GM23338 (cell line): ENCODE data around the gene PFKP. TPM values are rescaled to one million over a fixed set of nuclear protein-coding genes. Genes with fewer than 3 reads are reported as not detected.

Experiments used
- ATAC-seq: fragments of 200-7000 bp; cut with Tn5 transposase; 3 replicates; pipeline ENCODE4 v1.9.1; 2020
- DNase-seq: peaks from one replicate; pipeline ENCODE4 v3.0.0-alpha.2; 2015; ENCODE audit warnings: low spot score
- H2AFZ ChIP-seq: fragments of 200-600 bp; sonication (generic); 2 replicates; pipeline ENCODE4 v1.8.0; 2016; ENCODE audit warnings: antibody characterized with exemption, mild to moderate bottlenecking, moderate library complexity
- H3F3A ChIP-seq: fragments of 200-600 bp; sonication (generic); replicated peaks from 2 replicates; pipeline ENCODE4 v1.8.0; 2017; ENCODE audit warnings: antibody characterized with exemption, mixed run types, low read depth
- H3K27ac ChIP-seq: fragments of 200-600 bp; sonication (generic); 2 replicates; pipeline ENCODE4 v1.6.1; 2016; ENCODE audit warnings: low read depth
- H3K27me3 ChIP-seq: fragments of 200-600 bp; sonication (generic); 2 replicates; pipeline ENCODE4 v1.8.0; 2016; ENCODE audit warnings: mild to moderate bottlenecking, mixed run types, moderate library complexity; ENCODE audit not compliant: insufficient read depth
- H3K36me3 ChIP-seq: fragments of 200-600 bp; sonication (generic); 2 replicates; pipeline ENCODE4 v1.8.0; 2016; ENCODE audit warnings: mild to moderate bottlenecking; ENCODE audit not compliant: insufficient read depth
- H3K4me1 ChIP-seq: fragments of 200-600 bp; sonication (generic); 2 replicates; pipeline ENCODE4 v1.8.0; 2016; ENCODE audit warnings: mild to moderate bottlenecking, moderate library complexity; ENCODE audit not compliant: insufficient read depth
- H3K4me2 ChIP-seq: fragments of 200-600 bp; sonication (generic); 2 replicates; pipeline ENCODE4 v1.7.1; 2017; ENCODE audit warnings: mixed run types
- H3K4me3 ChIP-seq: fragments of 200-600 bp; sonication (generic); 2 replicates; pipeline ENCODE4 v1.6.1; 2016; ENCODE audit warnings: mixed run types
- H3K79me2 ChIP-seq: fragments of 200-600 bp; sonication (generic); replicated peaks from 2 replicates; pipeline ENCODE4 v1.8.0; 2017; ENCODE audit warnings: mild to moderate bottlenecking; ENCODE audit not compliant: insufficient read depth
- H3K9me2 ChIP-seq: fragments of 200-600 bp; sonication (generic); 2 replicates; pipeline ENCODE4 v1.8.0; 2017; ENCODE audit not compliant: insufficient read depth
- H4K20me1 ChIP-seq: fragments of 200-600 bp; sonication (generic); replicated peaks from 2 replicates; pipeline ENCODE4 v1.8.0; 2017; ENCODE audit warnings: mild to moderate bottlenecking; ENCODE audit not compliant: insufficient read depth
- H3K27ac Mint-ChIP-seq: 2 replicates; pipeline ENCODE4 v1.8.0; 2020; ENCODE audit warnings: inconsistent platforms, mild to moderate bottlenecking, moderate library complexity, mixed read lengths
- H3K27me3 Mint-ChIP-seq: 3 replicates; pipeline ENCODE4 v1.8.0; 2022; ENCODE audit warnings: low read depth, mild to moderate bottlenecking, moderate library complexity, mixed read lengths, inconsistent platforms; ENCODE audit not compliant: insufficient read depth, poor library complexity
- H3K36me3 Mint-ChIP-seq: 3 replicates; pipeline ENCODE4 v1.8.0; 2021; ENCODE audit warnings: low read depth, mild to moderate bottlenecking, inconsistent platforms, moderate library complexity, mixed read lengths
- H3K4me1 Mint-ChIP-seq: 3 replicates; pipeline ENCODE4 v1.8.0; 2020; ENCODE audit warnings: mild to moderate bottlenecking, inconsistent platforms, mixed read lengths
- H3K4me3 Mint-ChIP-seq: 3 replicates; pipeline ENCODE4 v1.8.0; 2021; ENCODE audit warnings: moderate library complexity, mild to moderate bottlenecking, inconsistent platforms, mixed read lengths
- H3K9me3 Mint-ChIP-seq: 3 replicates; pipeline ENCODE4 v1.8.0; 2020; ENCODE audit warnings: moderate library complexity, mild to moderate bottlenecking, inconsistent platforms, mixed read lengths
- CREB1 ChIP-seq: fragments of 250-450 bp; sonication (Bioruptor Pico); IDR thresholded peaks from 2 replicates; pipeline ENCODE4 v1.5.0; 2020; ENCODE audit warnings: low read depth, mild to moderate bottlenecking, moderate library complexity
- CTCF ChIP-seq, 2 experiments: fragments of 200-600 bp in 1 of 2; sonication (generic) in 1 of 2; conservative IDR thresholded peaks; 2 replicates each; pipeline versions ENCODE4 v1.5.1 to v1.6.1; 2016 to 2017; ENCODE audit warnings: antibody characterized with exemption in 2 of 2, low read depth in 2 of 2, mild to moderate bottlenecking in 2 of 2, moderate library complexity in 1 of 2
- EZH2 ChIP-seq: fragments of 200-600 bp; sonication (generic); IDR thresholded peaks from one replicate; pipeline ENCODE4 v1.8.0; 2017; ENCODE audit warnings: antibody characterized with exemption, mild to moderate bottlenecking, low read depth; ENCODE audit not compliant: unreplicated experiment
- EZH2phosphoT487 ChIP-seq: fragments of 200-600 bp; sonication (generic); IDR thresholded peaks from one replicate; pipeline ENCODE4 v1.8.1; 2018; ENCODE audit warnings: antibody characterized with exemption; ENCODE audit not compliant: unreplicated experiment
- NANOG ChIP-seq: IDR thresholded peaks from 2 replicates; pipeline ENCODE4 v1.6.1; 2016; ENCODE audit warnings: antibody characterized with exemption, borderline replicate concordance
- POLR2AphosphoS5 ChIP-seq: IDR thresholded peaks from 2 replicates; pipeline ENCODE4 v1.6.1; 2016; ENCODE audit warnings: antibody characterized with exemption, low read depth
- REST ChIP-seq: IDR thresholded peaks from one replicate; pipeline ENCODE4 v1.6.1; 2018; ENCODE audit warnings: antibody characterized with exemption; ENCODE audit not compliant: unreplicated experiment
- STAT1 ChIP-seq: IDR thresholded peaks from one replicate; pipeline ENCODE4 v1.6.1; 2016; ENCODE audit warnings: antibody characterized with exemption; ENCODE audit not compliant: unreplicated experiment
- ZNF114 ChIP-seq: fragments of 250-450 bp; sonication (Bioruptor Pico); IDR thresholded peaks from 2 replicates; pipeline ENCODE4 v1.5.0; 2020; ENCODE audit warnings: mild to moderate bottlenecking, moderate library complexity
- ZNF462 ChIP-seq: fragments of 250-450 bp; sonication (Bioruptor Pico); IDR thresholded peaks from 2 replicates; pipeline ENCODE4 v1.5.0; 2020; ENCODE audit warnings: mild to moderate bottlenecking, moderate library complexity
- polyA plus RNA-seq: library from polyadenylated mRNA; unstranded; fragments of >200 nt; fragmentation: Nextera tagmentation; extraction: Ambion mirVana; gene quantifications from 2 replicates; pipeline ENCODE4 v1.2.1, GENCODE V29; 2016
- total RNA-seq: library from RNA; depleted of rRNA; stranded (reverse); fragments of >200 nt; shearing (Covaris generic); gene quantifications from 2 replicates; pipeline ENCODE4 v1.2.3, GENCODE V29; 2014

The PFKP gene
- total and polyA plus RNA-seq, 2 experiments from 2014 or later, result 56.3 to 120 TPM

GRCh38 chr10:3027866-3028265 is 39.5 kb upstream of the PFKP start:
- H4K20me1 ChIP-seq, result no peaks in the 10 kb centered on the region
- H3K4me2 ChIP-seq, result no peak overlapping the region
- Mint-ChIP-seq H3K27ac (no peak overlapping the region), H3K4me1 (no peaks in the 10 kb centered on the region), H3K9me3 (peaks cover 4% of the 10 kb centered on the region; the same call in 1 of the 3 replicates), H3K36me3 (no peaks in the 10 kb centered on the region), H3K27me3 (peaks cover 2% of the 10 kb centered on the region), H3K4me3 (no peak overlapping the region)
- H3F3A ChIP-seq, result no peaks in the 10 kb centered on the region
- H3K27me3 ChIP-seq, result no peaks in the 10 kb centered on the region
- TF ChIP-seq ZNF114 (CRISPR knock-in tag) (no peak), EZH2 (no peak), CREB1 (CRISPR knock-in tag) (no peak), EZH2phosphoT487 (no peak)
- ATAC-seq (no peak), DNase-seq (no peak)
- no peak overlapping the region for H2AFZ ChIP-seq
- H3K4me1 ChIP-seq, result no peaks in the 10 kb centered on the region
- no peak overlapping the region for H3K4me3 ChIP-seq
- H3K79me2 ChIP-seq, result no peaks in the 10 kb centered on the region
- no peak overlapping the region for H3K27ac ChIP-seq
- H3K36me3 ChIP-seq, result no peaks in the 10 kb centered on the region
- peaks cover 12% of the 10 kb centered on the region; the same call in 1 of the 2 replicates for H3K9me2 ChIP-seq

GRCh38 chr10:3028441-3028840 is 38.9 kb upstream of the PFKP start:
- Histone ChIP-seq H3K4me3 (no peak overlapping the region), H3K27me3 (no peaks in the 10 kb centered on the region), H3K36me3 (no peaks in the 10 kb centered on the region), H3K4me1 (no peaks in the 10 kb centered on the region), H2AFZ (no peak overlapping the region), H3K9me2 (peaks cover 9% of the 10 kb centered on the region; the same call in 1 of the 2 replicates), H4K20me1 (no peaks in the 10 kb centered on the region), H3K27ac (no peak overlapping the region), H3K79me2 (no peaks in the 10 kb centered on the region), H3F3A (no peaks in the 10 kb centered on the region), H3K4me2 (no peak overlapping the region)
- no peak for ATAC-seq
- peaks cover 4% of the 10 kb centered on the region; the same call in 1 of the 3 replicates for H3K9me3 Mint-ChIP-seq
- H3K4me1 Mint-ChIP-seq, result no peaks in the 10 kb centered on the region
- no peak overlapping the region for H3K27ac Mint-ChIP-seq
- peaks cover 2% of the 10 kb centered on the region for H3K27me3 Mint-ChIP-seq
- no peak for DNase-seq
- H3K4me3 Mint-ChIP-seq, result no peak overlapping the region
- H3K36me3 Mint-ChIP-seq, result no peaks in the 10 kb centered on the region
- TF ChIP-seq POLR2AphosphoS5 (no peak), STAT1 (no peak), CTCF (conservative IDR thresholded peaks at IDR 0.05; ENCODE audit: low read depth in 2 of 2) (no peak), REST (no peak), ZNF114 (CRISPR knock-in tag) (no peak), EZH2phosphoT487 (no peak), NANOG (no peak), EZH2 (no peak), ZNF462 (no peak)
